Stomach smooth muscle (tissue), 2 donors: ENCODE measurements around the gene CRIP2.

Source experiments
- H3K27ac ChIP-seq: one replicate; pipeline ENCODE4 v1.7.0; 2013; ENCODE audit warnings: mild to moderate bottlenecking, low read length, inconsistent platforms
- H3K27me3 ChIP-seq, 2 donors: one replicate each; pipeline ENCODE4 v1.7.0; 2013; ENCODE audit warnings: low read length in 2 of 2; ENCODE audit not compliant: insufficient read depth in 2 of 2, control insufficient read depth in 1 of 2
- H3K36me3 ChIP-seq, 2 donors: one replicate each; pipeline ENCODE4 v1.7.0; 2013; ENCODE audit warnings: low read length in 2 of 2; ENCODE audit not compliant: control insufficient read depth in 2 of 2, insufficient read depth in 2 of 2
- H3K4me1 ChIP-seq: one replicate; pipeline ENCODE4 v1.7.0; 2013; ENCODE audit warnings: low read length; ENCODE audit not compliant: control insufficient read depth, insufficient read depth
- H3K4me3 ChIP-seq, 2 donors: one replicate each; pipeline ENCODE4 v1.7.0; 2013; ENCODE audit warnings: low read length in 2 of 2
- H3K9ac ChIP-seq, 2 donors: one replicate each; pipeline ENCODE4 v1.7.0; 2013; ENCODE audit warnings: low read length in 2 of 2, mild to moderate bottlenecking in 1 of 2
- H3K9me3 ChIP-seq, 2 donors: one replicate each; pipeline ENCODE4 v1.7.0; 2013; ENCODE audit warnings: low read length in 2 of 2; ENCODE audit not compliant: control insufficient read depth in 2 of 2
- donor health status: healthy.
- donor health status: Pancreatic carcinoma.

The CRIP2 gene

GRCh38 chr14:105452963-105453362 lies 21.7 kb upstream of the CRIP2 start:
- Histone ChIP-seq H3K27me3 (no peaks in the 10 kb centered on the region), H3K4me1 (peaks cover 11% of the 10 kb centered on the region), H3K36me3 (peaks cover 18 to 25% of the 10 kb centered on the region in 2 donors), H3K9me3 (no peaks in the 10 kb centered on the region), H3K4me3 (no peak overlapping the region), H3K9ac (no peak overlapping the region), H3K27ac (no peak overlapping the region)

DNA sequence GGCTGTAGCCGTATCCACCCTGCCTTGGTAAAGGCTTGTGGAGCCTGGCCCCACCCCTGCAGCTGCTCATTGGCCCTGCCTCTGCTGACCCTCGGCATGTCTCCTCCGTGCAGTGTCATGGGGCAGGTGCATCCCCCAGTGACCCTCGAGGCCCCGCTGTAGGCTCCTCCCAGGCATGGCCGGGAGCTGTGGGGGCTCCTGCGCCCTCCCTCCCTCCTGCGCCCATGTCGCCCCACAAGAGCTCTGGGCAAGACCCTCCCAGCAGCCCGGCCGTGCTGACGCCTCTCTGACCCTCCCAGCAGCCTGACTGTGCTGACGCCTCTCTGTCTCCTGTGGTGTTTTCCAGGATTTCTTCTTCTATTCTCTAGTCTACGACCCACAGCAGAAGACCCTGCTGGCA lies 20.8 kb upstream of the CRIP2 start:
- Histone ChIP-seq H3K36me3 (peaks cover 22 to 25% of the 10 kb centered on the region in 2 donors), H3K27me3 (no peaks in the 10 kb centered on the region), H3K4me1 (peaks cover 3% of the 10 kb centered on the region), H3K27ac (no peak overlapping the region), H3K9me3 (no peaks in the 10 kb centered on the region), H3K4me3 (no peak overlapping the region), H3K9ac (no peak overlapping the region)

- Histone ChIP-seq H3K27me3 (no peaks in the 10 kb centered on the region), H3K9ac (no peak overlapping the region), H3K9me3 (no peaks in the 10 kb centered on the region), H3K27ac (no peak overlapping the region), H3K4me3 (no peak overlapping the region), H3K36me3 (peaks cover 22 to 25% of the 10 kb centered on the region in 2 donors), H3K4me1 (no peaks in the 10 kb centered on the region)
Observed at GRCh38 chr14:105455086-105455640, 19.5 kb upstream of the CRIP2 start.

DNA sequence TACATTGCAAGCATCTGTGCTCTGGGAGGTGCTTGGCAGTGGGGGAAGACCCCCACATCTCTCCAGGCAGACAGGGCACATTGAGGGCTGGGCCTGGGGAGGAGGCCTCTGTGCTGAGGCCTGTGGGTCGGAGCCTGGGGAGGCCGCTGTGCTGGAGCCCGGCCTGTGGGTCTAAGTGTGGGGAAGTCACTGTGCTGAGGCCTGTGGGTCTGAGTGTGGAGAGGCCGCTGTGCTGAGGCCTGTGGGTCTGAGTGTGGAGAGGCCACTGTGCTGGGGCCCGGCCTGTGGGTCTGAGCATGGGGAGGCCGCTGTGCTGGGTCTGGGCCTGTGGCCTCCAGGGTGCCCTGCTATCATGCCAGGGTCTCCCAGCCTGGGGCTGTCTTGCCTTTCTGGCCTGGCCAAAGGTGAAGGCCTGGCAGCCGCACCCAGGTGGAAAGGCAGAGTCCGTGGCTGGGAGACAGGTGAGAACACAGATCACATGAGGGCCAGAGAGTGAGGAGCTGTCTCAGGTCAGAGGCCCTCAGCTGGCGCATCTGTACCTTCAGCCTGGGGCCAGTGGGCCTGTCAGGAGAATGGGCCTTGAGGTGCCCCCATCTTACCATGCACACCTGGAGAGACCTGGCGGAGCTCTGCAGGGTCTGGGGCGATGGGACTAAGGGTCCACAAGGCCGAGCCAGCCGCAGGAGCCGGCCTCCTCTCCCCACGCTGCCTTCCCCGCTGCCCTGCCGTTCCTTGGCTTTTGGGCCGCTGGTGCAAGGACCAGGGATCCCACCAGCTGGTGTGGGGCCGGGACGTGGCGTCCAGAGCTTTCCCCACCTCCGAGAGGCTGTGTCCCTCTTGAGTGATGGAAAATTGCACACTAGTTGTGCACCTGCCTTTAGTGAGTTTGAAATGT lies 18.6 kb upstream of the CRIP2 start:
- Histone ChIP-seq H3K9ac (no peak overlapping the region), H3K4me1 (no peaks in the 10 kb centered on the region), H3K36me3 (peaks cover 23 to 26% of the 10 kb centered on the region in 2 donors), H3K27me3 (no peaks in the 10 kb centered on the region), H3K27ac (no peak overlapping the region), H3K4me3 (no peak overlapping the region), H3K9me3 (no peaks in the 10 kb centered on the region)

DNA sequence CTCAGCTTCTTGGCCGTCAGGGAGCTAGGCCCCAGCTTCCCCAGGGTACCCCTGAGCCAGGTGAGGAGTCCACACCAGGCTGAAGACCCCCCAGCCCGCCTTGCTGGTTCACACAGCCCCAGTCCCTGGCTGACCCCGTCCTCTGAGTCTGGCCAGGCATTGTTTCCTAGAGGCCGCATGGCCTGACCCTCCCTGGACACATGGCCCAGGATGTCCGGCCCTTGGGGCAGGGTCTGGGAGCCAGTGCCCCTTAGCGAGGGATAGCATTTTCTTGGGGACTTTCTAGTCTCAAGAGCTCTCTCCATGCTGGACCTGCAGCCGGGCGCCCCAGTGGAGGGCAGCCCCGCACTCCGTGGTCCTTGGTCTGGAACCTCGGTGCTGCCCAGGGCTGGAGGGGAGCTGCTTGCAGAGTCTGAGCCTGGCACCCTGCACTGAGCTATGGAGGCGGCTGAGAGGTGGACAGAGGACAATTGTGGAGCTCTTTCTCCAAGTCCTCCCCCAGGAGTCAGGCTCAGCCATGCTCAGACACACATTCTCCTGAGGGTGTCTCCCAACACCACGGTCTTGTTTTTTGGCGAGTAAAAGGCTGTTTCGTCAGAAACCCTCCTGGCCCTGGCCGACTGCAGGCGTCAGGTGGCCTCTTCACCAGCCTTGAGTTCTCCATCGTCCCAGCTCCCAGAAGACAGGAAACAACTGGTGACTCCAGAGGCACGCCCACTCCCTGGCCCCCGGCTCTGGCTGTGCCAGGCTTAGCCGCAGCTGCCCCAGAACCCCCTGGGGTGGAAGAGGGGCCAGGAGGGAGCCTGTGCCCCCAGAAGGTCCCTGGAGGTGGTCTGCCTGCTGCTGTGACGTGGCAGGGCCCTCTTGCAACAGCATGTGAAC lies 17.6 kb upstream of the CRIP2 start:
- Histone ChIP-seq H3K4me3 (no peak overlapping the region), H3K9ac (no peak overlapping the region), H3K36me3 (peaks cover 23 to 24% of the 10 kb centered on the region in 2 donors)

DNA sequence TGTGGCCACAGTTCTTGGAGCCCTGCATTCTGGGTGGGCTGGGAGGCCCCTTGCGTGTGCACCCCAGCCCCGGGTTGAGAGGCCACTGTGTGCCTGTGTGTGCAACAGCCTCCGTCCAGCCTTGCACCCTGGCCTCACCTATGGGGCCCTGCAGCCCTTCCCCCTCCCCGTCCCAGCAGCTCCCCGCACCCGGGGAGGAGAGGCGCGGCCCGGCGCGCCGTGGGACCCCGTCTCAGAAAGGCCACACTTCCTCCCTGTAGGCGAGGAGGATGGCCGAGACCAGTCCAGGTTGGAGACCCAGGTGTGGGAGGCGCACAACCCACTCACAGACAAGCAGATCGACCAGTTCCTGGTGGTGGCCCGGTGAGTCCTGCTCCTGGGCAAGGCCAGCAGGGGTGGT lies 16.6 kb upstream of the CRIP2 start:
- H3K9me3 ChIP-seq = no peaks in the 10 kb centered on the region
- peaks cover 21 to 23% of the 10 kb centered on the region in 2 donors for H3K36me3 ChIP-seq
- H3K9ac ChIP-seq = no peak overlapping the region
- no peaks in the 10 kb centered on the region for H3K27me3 ChIP-seq
- H3K4me1 ChIP-seq = no peaks in the 10 kb centered on the region
- H3K27ac ChIP-seq = no peak overlapping the region
- no peak overlapping the region for H3K4me3 ChIP-seq

More for the DNA sequence above, 17.6 kb upstream of the CRIP2 start:
- Histone ChIP-seq H3K4me1 (no peaks in the 10 kb centered on the region), H3K27me3 (no peaks in the 10 kb centered on the region), H3K9me3 (no peaks in the 10 kb centered on the region), H3K27ac (no peak overlapping the region)

GRCh38 chr14:105458571-105458970 lies 16.1 kb upstream of the CRIP2 start:
- Histone ChIP-seq H3K27ac (no peak overlapping the region), H3K9ac (no peak overlapping the region), H3K4me3 (no peak overlapping the region), H3K36me3 (peaks cover 18 to 24% of the 10 kb centered on the region in 2 donors), H3K4me1 (no peaks in the 10 kb centered on the region), H3K9me3 (no peaks in the 10 kb centered on the region), H3K27me3 (no peaks in the 10 kb centered on the region)

DNA sequence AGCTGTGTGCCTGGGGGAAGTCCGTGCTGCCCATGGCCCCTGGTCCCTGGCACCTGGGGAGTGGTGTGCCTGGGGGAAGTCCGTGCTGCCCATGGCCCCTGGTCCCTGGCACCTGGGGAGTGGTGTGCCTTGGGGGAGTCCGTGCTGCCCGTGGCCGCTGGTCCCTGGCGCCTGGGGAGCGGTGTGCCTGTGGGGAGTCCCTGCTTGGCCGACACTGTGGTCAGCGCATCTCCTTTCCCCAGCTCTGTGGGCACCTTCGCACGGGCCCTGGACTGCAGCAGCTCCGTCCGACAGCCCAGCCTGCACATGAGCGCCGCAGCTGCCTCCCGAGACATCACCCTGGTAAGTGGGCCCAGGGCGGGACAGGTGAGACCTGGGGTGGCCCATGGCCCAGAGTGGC lies 14.5 kb upstream of the CRIP2 start:
- Histone ChIP-seq H3K9ac (no peak overlapping the region), H3K27me3 (no peaks in the 10 kb centered on the region), H3K9me3 (no peaks in the 10 kb centered on the region), H3K27ac (no peak overlapping the region), H3K36me3 (peaks cover 23 to 26% of the 10 kb centered on the region in 2 donors), H3K4me1 (no peaks in the 10 kb centered on the region), H3K4me3 (no peak overlapping the region)

GRCh38 chr14:105460616-105461015 lies 14.0 kb upstream of the CRIP2 start:
- Histone ChIP-seq H3K9me3 (no peaks in the 10 kb centered on the region), H3K4me3 (no peak overlapping the region), H3K36me3 (peaks cover 20 to 28% of the 10 kb centered on the region in 2 donors), H3K4me1 (no peaks in the 10 kb centered on the region), H3K27me3 (no peaks in the 10 kb centered on the region), H3K9ac (no peak overlapping the region), H3K27ac (no peak overlapping the region)

DNA sequence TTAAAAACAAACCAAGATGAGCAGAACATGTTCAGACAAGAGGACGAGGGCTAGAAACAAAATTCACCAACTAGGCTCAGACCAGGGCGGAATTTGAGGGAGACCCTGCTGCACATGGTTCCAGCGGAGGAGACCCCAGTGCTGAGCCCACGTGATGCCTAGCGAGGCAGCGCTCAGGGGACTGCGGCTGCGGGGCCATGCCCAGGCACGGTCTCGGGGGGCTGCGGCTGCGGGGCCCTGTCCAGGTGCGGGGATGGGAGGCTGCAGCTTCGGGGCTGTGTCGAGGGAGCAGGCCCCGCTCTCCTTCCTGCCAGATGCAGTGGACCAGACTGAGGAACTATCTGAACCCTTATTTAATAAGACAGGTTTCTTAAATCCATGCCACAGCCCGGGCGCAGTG lies 12.7 kb upstream of the CRIP2 start:
- Histone ChIP-seq H3K4me1 (no peaks in the 10 kb centered on the region), H3K27ac (no peak overlapping the region), H3K9me3 (no peaks in the 10 kb centered on the region), H3K36me3 (peaks cover 20 to 26% of the 10 kb centered on the region in 2 donors), H3K4me3 (no peak overlapping the region), H3K27me3 (no peaks in the 10 kb centered on the region), H3K9ac (no peak overlapping the region)
